Subcutaneous abdominal adipose tissue (tissue), 5 donors: ENCODE results near the gene MSANTD7.

Source experiments
- H3K27ac ChIP-seq: one replicate; pipeline ENCODE4 v1.7.0; 2013; ENCODE audit warnings: low read depth, mild to moderate bottlenecking, inconsistent platforms, low read length, moderate library complexity
- H3K27me3 ChIP-seq, 5 donors: one replicate each; pipeline ENCODE4 v1.7.0; 2013; ENCODE audit warnings: low read length in 5 of 5, inconsistent platforms in 1 of 5; ENCODE audit not compliant: control insufficient read depth in 5 of 5, insufficient read depth in 4 of 5
- H3K36me3 ChIP-seq, 5 donors: one replicate each; pipeline ENCODE4 v1.7.0; 2013; ENCODE audit warnings: low read length in 5 of 5; ENCODE audit not compliant: control insufficient read depth in 5 of 5, insufficient read depth in 5 of 5
- H3K4me1 ChIP-seq, 5 donors: one replicate each; pipeline ENCODE4 v1.7.0; 2013; ENCODE audit warnings: low read length in 5 of 5, mild to moderate bottlenecking in 3 of 5, moderate library complexity in 1 of 5; ENCODE audit not compliant: control insufficient read depth in 5 of 5, insufficient read depth in 5 of 5
- H3K4me3 ChIP-seq, 5 donors: one replicate each; pipeline ENCODE4 v1.7.0; 2013; ENCODE audit warnings: low read length in 5 of 5, low read depth in 1 of 5
- H3K9ac ChIP-seq, 5 donors: one replicate each; pipeline ENCODE4 v1.7.0; 2013; ENCODE audit warnings: low read length in 5 of 5, mild to moderate bottlenecking in 4 of 5, moderate library complexity in 3 of 5
- H3K9me3 ChIP-seq, 5 donors: one replicate each; pipeline ENCODE4 v1.7.0; 2013; ENCODE audit warnings: low read length in 5 of 5; ENCODE audit not compliant: control insufficient read depth in 5 of 5
- donor health status: healthy.
- donor health status: healthy.
- donor health status: healthy.
- donor health status: healthy.
- donor health status: healthy.

Gene MSANTD7, protein sequence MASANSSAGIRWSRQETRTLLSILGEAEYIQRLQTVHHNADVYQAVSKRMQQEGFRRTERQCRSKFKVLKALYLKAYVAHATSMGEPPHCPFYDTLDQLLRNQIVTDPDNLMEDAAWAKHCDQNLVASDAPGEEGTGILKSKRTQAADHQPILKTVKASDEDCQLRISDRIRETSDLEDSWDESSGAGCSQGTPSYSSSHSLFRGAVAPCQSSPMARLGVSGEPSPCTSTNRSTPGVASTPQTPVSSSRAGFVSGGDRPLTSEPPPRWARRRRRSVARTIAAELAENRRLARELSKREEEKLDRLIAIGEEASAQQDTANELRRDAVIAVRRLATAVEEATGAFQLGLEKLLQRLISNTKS

DNA sequence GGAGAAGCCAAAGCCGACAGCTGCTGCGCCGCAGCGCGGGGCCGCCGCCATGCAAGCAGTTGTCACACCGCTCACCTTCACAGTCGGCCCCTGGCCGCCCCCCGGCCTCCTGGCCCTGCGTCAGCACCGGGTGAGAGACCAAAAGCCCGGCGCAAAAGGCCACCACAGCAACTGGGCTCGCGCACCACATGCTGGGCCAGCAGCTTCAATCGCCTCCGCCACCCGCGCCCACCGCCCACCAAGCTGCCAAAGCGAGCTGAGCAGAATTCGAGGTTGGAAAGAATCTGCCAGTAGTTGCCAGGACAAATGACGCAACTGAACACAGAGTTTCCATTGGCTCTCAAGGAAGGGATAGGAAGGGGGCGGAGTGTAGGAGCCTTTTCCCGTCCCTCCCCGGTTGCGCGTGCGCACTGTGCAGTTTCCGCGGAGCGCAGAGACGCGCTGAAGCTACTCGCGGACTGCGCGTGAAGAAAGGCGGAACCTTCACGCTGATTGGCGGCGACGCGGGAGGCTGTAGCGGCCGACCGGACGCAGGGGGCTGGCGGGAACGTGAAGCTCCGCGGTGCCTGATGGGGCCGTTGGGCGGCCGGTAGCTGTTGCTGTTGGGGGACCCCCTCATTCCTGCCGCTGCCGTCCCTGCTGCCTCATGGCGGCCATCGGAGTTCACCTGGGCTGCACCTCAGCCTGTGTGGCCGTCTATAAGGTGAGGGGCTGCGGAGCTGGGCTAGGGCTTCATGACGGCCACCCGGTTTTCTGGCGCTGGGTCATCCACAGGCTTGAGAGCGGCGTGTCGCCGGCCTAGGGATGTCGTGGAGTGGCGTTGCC lies at the start of gene MSANTD7, which contains the start of the genes CDNF and HSPA14:
TSS of gene MSANTD7 (plus strand) at position 550 of the 825 bp plus-strand sequence. CDS start 3,979 bp downstream, outside the sequence.
TSS of gene CDNF (minus strand) at position 281 of the 825 bp plus-strand sequence. CDS start at position 190, 91 bp downstream.
TSS of gene HSPA14 (plus strand) at position 550 of the 825 bp plus-strand sequence. CDS start at position 647, 97 bp downstream.
- no peaks in the 10 kb centered on the region for H3K9me3 ChIP-seq
- peaks cover 13 to 32% (median 17%) of the 10 kb centered on the region in 5 donors for H3K36me3 ChIP-seq
- H3K4me1 ChIP-seq, result peaks cover 9 to 26% (median 23%) of the 10 kb centered on the region in 5 donors
- no peaks in the 10 kb centered on the region for H3K27me3 ChIP-seq
- peak within 1 kb of the TSS; percentile 94 for H3K27ac ChIP-seq
- peak within 1 kb of the TSS; percentile 79 to 98 (median 95) for H3K4me3 ChIP-seq
- peak within 1 kb of the TSS; percentile 87 to 99 (median 94) for H3K9ac ChIP-seq

DNA sequence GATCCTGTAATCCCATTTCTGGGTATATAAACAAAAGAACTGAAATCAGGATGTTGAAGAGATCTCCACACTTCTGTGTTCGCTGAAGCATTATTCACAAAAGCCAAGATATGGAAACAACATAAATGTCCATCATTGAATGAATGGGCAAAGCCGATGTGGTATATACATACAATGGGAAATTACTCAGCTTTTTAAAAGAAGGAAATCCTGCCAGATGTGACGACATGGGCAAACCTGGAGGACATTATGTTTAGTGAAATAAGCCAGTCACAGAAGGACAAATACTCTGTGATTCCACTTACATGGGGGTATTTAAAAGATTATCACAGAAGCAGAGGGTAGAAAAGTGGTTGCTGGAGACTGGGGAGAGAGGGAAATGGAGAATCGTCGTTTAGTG lies 39.5 kb upstream of the MSANTD7 start:
- Histone ChIP-seq H3K4me1 (no peaks in the 10 kb centered on the region), H3K9ac (no peak overlapping the region), H3K4me3 (no peak overlapping the region)

DNA sequence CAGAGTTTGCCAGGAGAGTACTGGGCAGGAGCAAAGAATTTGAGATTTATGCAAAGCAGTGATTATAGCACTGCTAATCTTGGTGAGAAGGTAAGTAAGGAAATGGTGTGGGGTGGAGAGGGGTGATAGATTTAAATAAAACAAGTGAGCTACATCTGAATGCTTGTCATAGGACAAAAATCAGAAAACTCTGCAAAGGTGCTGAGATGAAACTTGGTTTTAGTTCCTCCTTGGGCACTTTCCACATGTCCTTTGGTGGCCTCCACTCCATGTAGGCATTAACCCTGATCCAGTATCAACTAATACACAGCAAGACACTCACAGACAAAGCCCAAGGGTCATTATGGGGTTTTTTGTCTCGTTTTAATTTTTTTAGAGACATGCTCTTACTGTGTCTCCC lies 37.7 kb upstream of the MSANTD7 start:
- H3K36me3 ChIP-seq, result no peaks in the 10 kb centered on the region
- no peak overlapping the region for H3K27ac ChIP-seq
- H3K9ac ChIP-seq, result no peak overlapping the region
- no peaks in the 10 kb centered on the region for H3K4me1 ChIP-seq
- H3K4me3 ChIP-seq, result no peak overlapping the region
- H3K27me3 ChIP-seq, result no peaks in the 10 kb centered on the region
- H3K9me3 ChIP-seq, result no peaks in the 10 kb centered on the region

More for the DNA sequence above, 39.5 kb upstream of the MSANTD7 start:
- H3K36me3 ChIP-seq, result no peaks in the 10 kb centered on the region
- H3K9me3 ChIP-seq, result no peaks in the 10 kb centered on the region
- no peak overlapping the region for H3K27ac ChIP-seq
- H3K27me3 ChIP-seq, result no peaks in the 10 kb centered on the region

DNA sequence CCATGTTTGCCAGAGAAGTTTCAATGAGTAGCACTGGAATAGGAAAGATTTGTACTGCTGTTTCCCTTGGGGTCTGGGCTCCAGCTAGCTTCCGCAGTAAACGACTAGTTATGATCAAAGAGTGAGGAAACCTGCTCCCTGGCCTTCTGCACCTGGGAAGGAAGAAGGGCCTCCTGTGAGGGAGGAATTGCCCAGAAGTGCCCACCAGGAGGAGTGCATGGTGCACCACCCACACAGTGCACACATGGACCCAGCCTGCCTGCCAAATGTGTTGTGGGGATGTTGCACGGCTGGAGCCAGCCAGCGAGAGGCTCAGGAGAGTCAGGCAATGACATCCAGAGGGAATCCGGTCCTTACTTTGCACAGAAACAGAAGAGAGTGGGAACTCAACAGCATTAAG lies 36.4 kb upstream of the MSANTD7 start:
- H3K27ac ChIP-seq, result no peak overlapping the region
- no peaks in the 10 kb centered on the region for H3K9me3 ChIP-seq
- H3K36me3 ChIP-seq, result no peaks in the 10 kb centered on the region
- no peak overlapping the region for H3K4me3 ChIP-seq
- H3K4me1 ChIP-seq, result no peaks in the 10 kb centered on the region
- H3K9ac ChIP-seq, result no peak overlapping the region
- H3K27me3 ChIP-seq, result no peaks in the 10 kb centered on the region

DNA sequence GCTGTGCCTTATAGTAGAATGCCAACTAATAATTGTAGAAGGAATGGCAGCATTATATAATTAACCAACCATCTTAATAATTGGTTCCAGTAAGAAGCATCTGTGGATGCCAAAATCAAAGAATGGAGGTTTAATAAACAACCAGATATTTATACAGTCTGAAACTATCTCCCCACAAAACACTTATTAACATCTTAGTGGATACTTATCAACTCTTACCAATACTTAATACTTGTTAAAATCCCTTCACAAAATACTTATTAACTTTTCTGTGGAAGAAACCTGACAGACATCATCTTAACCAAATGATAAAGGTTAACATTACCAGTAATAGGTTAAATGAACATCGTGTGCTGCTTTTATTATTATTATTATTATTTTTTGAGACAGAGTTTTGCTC lies 34.3 kb upstream of the MSANTD7 start:
- no peaks in the 10 kb centered on the region for H3K36me3 ChIP-seq
- no peaks in the 10 kb centered on the region for H3K27me3 ChIP-seq
- no peak overlapping the region for H3K27ac ChIP-seq
- H3K4me1 ChIP-seq, result no peaks in the 10 kb centered on the region
- H3K9me3 ChIP-seq, result no peaks in the 10 kb centered on the region
- H3K4me3 ChIP-seq, result no peak overlapping the region
- H3K9ac ChIP-seq, result no peak overlapping the region

DNA sequence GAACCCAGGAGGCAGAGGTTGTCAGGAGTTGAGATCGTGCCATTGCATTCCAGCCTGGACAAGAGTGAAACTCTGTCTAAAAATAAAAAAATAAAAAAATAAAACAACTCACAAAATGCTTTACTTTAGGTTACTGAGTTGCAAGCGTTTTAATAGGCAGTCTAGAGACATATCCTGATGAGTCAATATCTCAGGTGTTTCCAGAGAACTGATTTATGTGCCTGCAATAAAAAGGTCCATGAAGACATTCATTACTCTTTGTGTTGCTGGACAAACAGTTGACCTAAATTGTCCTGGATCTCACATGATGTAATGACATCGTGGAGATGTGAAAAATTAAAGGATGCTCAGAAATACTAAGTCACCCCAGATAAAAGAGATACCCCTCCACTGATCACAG lies 31.8 kb upstream of the MSANTD7 start:
- Histone ChIP-seq H3K36me3 (no peaks in the 10 kb centered on the region), H3K27me3 (no peaks in the 10 kb centered on the region), H3K4me3 (no peak overlapping the region)

DNA sequence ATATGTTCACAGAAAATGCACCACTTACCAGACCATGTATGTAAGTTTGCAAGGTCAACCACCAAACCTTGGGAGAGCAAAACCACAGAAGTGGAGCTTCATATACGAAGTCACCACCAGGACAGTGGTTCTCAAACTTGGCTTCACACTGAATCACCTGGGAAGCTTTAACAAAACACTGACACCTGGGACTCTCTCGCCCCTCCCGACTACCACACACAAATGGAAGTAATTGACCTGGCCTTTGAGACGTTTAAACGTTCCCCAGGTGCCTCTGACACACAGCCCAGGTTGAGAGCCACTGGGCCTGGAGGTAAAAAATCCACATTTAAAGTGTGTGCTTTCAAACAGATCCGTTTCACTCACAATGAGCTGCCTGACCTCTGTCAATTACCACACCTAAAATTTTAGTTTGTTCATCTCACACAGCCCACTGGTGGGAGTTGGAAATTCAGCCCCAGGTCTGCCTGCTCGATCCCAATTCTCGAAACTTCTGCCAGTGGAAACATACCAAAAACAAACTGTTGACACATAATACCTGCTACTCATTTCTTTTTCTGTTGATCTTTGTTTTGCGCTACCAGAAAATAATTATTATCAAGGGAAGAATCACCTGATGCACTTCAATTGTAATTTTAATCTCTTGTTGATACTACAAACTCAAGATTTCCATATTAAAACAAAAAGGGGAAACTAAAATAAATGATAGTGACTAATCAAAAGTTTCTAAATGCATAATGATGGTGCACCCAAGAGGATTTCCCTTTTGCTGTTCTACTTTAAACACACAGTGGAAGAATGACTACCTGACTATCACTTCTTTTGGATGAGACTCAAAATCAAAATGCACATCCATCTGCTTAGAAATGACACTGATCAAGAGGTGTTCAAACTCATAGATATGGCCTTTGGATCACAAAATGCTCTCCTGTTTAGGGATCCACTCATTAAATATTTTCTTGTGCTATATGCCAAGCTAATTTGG lies 26.8 kb upstream of the MSANTD7 start:
- no peaks in the 10 kb centered on the region for H3K27me3 ChIP-seq
- no peaks in the 10 kb centered on the region for H3K36me3 ChIP-seq
- H3K27ac ChIP-seq, result no peak overlapping the region
- H3K4me1 ChIP-seq, result peaks cover 0 to 2% (median 0%) of the 10 kb centered on the region in 5 donors
- H3K4me3 ChIP-seq, result no peak overlapping the region
- H3K9me3 ChIP-seq, result no peaks in the 10 kb centered on the region
- no peak overlapping the region for H3K9ac ChIP-seq

More for the DNA sequence above, 31.8 kb upstream of the MSANTD7 start:
- Histone ChIP-seq H3K27ac (no peak overlapping the region), H3K9me3 (no peaks in the 10 kb centered on the region), H3K4me1 (no peaks in the 10 kb centered on the region), H3K9ac (no peak overlapping the region)

DNA sequence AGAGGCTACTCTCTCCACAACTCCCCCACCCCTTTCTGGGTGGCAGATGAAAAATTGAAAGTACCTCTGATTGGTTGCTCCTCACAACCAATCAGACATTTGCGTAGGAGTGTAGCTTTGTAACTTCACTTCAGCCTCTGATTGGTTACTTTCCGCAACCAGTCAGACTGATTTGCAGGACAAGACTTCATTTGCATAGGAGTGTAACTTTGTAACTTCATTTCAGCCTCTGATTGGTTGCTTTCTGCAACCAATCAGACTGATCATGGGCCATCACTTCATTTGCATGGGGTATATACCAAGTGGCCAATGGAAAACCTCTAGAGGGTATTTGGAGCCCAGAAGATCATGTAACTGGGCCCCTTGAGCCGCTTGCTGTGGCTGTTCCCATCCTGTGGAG lies 25.8 kb upstream of the MSANTD7 start:
- H3K27ac ChIP-seq, result no peak overlapping the region
- H3K9ac ChIP-seq, result no peak overlapping the region
- H3K4me1 ChIP-seq, result peaks cover 0 to 2% (median 0%) of the 10 kb centered on the region in 5 donors
- H3K4me3 ChIP-seq, result no peak overlapping the region
- no peaks in the 10 kb centered on the region for H3K27me3 ChIP-seq
- H3K9me3 ChIP-seq, result no peaks in the 10 kb centered on the region
- H3K36me3 ChIP-seq, result no peaks in the 10 kb centered on the region

DNA sequence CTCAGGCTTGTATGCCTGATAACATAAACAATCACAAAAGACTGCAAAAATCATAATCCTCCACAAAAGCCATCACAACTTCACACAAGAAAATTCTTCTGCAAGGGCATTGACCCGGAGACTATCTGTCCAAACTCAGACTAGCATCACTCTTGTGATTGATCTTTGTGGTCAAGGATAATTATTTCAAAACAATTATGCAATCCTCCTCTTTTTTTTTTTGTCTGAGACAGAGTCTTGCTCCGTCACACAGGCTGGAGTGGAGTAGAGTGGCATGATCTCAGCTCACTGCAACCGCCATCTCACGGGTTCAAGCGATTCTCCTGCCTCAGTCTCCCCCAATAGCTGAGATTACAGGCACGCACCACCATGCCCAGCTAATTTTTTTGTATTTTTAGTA lies 22.4 kb upstream of the MSANTD7 start:
- H3K27me3 ChIP-seq, result no peaks in the 10 kb centered on the region
- no peak overlapping the region for H3K27ac ChIP-seq
- no peaks in the 10 kb centered on the region for H3K36me3 ChIP-seq
- no peak overlapping the region for H3K4me3 ChIP-seq
- H3K4me1 ChIP-seq, result peaks cover 0 to 2% (median 0%) of the 10 kb centered on the region in 5 donors
- no peak overlapping the region for H3K9ac ChIP-seq
- no peaks in the 10 kb centered on the region for H3K9me3 ChIP-seq
